Activated CD8-positive, alpha-beta T cell treated with anti-CD3 and anti-CD28 coated beads for 36 hours (primary cell): Measurements from ENCODE around the gene GOLGA6L10. TPM values are rescaled to one million over a fixed set of nuclear protein-coding genes. Genes with fewer than 3 reads are reported as not detected.
"Not testable (repeated sequence)": the region's sequence is repeated elsewhere in the genome, so short reads cannot be mapped to it uniquely, and the experiment has no call there.

ENCODE experiments used
- ATAC-seq: fragments of 200-7000 bp; cut with Tn5 transposase; one replicate; pipeline ENCODE4 v1.10.0; 2021; ENCODE audit warnings: mild to moderate bottlenecking, moderate library complexity
- CTCF ChIA-PET: fragments of 350-600 bp; sonication (Branson Sonifier 250); formaldehyde crosslinking; loops from one replicate; lab custom pipeline; 2021; ENCODE audit warnings: antibody characterized with exemption; lab: Charles Lee
- POLR2A ChIA-PET: fragments of 350-600 bp; sonication (Branson Sonifier 250); formaldehyde crosslinking; loops from one replicate; lab custom pipeline; 2021; ENCODE audit warnings: antibody characterized with exemption; lab: Charles Lee
- DNase-seq: peaks from one replicate; pipeline ENCODE4 v3.0.0-alpha.2; 2020
- H3K27ac Mint-ChIP-seq: one replicate; pipeline ENCODE4 v1.8.0; 2021; ENCODE audit warnings: mild to moderate bottlenecking, mixed read lengths
- H3K27me3 Mint-ChIP-seq: one replicate; pipeline ENCODE4 v1.8.0; 2021; ENCODE audit warnings: mixed read lengths
- H3K36me3 Mint-ChIP-seq: one replicate; pipeline ENCODE4 v1.8.0; 2021; ENCODE audit warnings: low read depth, mixed read lengths
- H3K4me1 Mint-ChIP-seq: one replicate; pipeline ENCODE4 v1.8.0; 2021; ENCODE audit warnings: low read depth, mixed read lengths
- H3K4me3 Mint-ChIP-seq: one replicate; pipeline ENCODE4 v1.8.0; 2021; ENCODE audit warnings: mild to moderate bottlenecking, moderate library complexity, mixed read lengths
- H3K9me3 Mint-ChIP-seq: one replicate; pipeline ENCODE4 v1.8.0; 2021; ENCODE audit warnings: mixed read lengths
- intact Hi-C: fragments of 100-400 bp; cut with micrococcal nuclease; formaldehyde crosslinking; loops from one replicate; pipeline ENCODE4 v1.10.0; 2022
- total RNA-seq, 2 experiments: library from RNA; stranded (reverse); gene quantifications; one replicate each; pipeline ENCODE4 v1.2.3, GENCODE V29; 2021
- TF ChIP-seq, protein P1 (sequence below): fragments of 200-600 bp; IDR thresholded peaks from one replicate; pipeline ENCODE4 v1.8.0; 2022; ENCODE audit warnings: antibody characterized with exemption, mild to moderate bottlenecking

The GOLGA6L10 gene, protein sequence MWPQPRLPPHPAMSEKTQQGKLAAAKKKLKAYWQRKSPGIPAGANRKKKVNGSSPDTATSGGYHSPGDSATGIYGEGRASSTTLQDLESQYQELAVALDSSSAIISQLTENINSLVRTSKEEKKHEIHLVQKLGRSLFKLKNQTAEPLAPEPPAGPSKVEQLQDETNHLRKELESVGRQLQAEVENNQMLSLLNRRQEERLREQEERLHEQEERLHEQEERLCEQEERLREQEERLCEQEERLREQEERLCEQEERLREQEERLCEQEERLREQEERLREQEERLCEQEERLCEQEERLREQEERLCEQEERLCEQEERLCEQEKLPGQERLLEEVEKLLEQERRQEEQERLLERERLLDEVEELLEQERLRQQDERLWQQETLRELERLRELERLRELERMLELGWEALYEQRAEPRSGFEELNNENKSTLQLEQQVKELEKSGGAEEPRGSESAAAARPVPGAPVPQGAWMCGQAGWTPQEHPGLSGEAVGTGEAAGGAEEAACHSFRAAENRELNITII
- total RNA-seq = 1 to 10 TPM; 2.5 to 3.0 TPM

DNA sequence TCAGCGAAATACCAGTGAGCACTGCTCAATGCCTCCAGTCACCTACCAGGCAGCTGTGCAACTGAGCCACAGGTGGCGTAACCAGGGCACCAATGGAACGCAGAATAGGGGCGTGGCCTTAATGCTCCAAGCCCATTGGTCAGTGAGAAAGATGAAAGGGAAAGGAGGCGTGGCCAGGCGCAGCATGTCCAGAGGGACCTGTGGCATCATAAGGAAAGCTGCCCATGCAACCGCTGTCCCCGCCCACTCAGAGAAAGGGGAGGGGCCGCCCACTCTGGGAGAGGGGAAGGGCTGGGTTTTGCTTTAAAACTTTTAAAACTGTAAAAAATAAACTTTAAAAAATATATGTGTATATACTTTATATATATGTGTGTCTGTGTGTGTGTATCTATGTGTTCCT, at the start of gene GOLGA6L10:
GOLGA6L10 (minus strand) TSS at position 101 of the 400 bp plus-strand sequence; CDS start at position 1, 100 bp downstream.
- H3K36me3 Mint-ChIP-seq, CTCF ChIA-PET, H3K4me1 Mint-ChIP-seq, H3K27ac Mint-ChIP-seq, ATAC-seq, intact Hi-C loops, H3K9me3 Mint-ChIP-seq, POLR2A ChIA-PET, H3K27me3 Mint-ChIP-seq, H3K4me3 Mint-ChIP-seq, DNase-seq: not testable (repeated sequence)

DNA sequence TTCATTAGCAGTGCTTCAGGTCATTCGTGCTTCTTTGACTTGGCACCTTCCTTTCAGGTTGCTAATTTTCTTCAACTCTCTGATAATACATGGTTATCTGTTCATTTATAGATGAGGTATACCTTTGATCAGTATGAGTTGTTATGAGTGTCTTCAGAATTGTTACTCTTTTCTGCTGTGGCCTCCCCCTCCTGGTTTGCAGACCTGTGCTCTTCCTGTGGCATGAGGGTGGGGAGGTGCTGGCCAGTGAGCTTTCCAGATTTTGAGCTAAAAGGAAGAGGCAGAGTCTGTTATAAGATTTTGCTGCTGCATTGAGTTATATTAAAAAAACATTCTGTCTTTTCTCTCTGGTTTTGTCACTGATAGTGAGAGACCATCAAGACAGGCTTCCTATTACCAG, 49.5 kb upstream of the GOLGA6L10 start:
- H3K4me1 Mint-ChIP-seq = peaks cover 14% of the 10 kb centered on the region
- POLR2A ChIA-PET = no interaction called here
- intact Hi-C loops = no loop called here
- no peaks in the 10 kb centered on the region for H3K27me3 Mint-ChIP-seq
- peaks cover 3% of the 10 kb centered on the region for H3K9me3 Mint-ChIP-seq
- H3K36me3 Mint-ChIP-seq = peaks cover 2% of the 10 kb centered on the region
- TF ChIP-seq, protein P1, sequence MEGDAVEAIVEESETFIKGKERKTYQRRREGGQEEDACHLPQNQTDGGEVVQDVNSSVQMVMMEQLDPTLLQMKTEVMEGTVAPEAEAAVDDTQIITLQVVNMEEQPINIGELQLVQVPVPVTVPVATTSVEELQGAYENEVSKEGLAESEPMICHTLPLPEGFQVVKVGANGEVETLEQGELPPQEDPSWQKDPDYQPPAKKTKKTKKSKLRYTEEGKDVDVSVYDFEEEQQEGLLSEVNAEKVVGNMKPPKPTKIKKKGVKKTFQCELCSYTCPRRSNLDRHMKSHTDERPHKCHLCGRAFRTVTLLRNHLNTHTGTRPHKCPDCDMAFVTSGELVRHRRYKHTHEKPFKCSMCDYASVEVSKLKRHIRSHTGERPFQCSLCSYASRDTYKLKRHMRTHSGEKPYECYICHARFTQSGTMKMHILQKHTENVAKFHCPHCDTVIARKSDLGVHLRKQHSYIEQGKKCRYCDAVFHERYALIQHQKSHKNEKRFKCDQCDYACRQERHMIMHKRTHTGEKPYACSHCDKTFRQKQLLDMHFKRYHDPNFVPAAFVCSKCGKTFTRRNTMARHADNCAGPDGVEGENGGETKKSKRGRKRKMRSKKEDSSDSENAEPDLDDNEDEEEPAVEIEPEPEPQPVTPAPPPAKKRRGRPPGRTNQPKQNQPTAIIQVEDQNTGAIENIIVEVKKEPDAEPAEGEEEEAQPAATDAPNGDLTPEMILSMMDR = no peak
- DNase-seq (no peak), ATAC-seq (no peak)
- H3K27ac Mint-ChIP-seq = no peak overlapping the region
- H3K4me3 Mint-ChIP-seq = no peak overlapping the region
- CTCF ChIA-PET = no interaction called here

DNA sequence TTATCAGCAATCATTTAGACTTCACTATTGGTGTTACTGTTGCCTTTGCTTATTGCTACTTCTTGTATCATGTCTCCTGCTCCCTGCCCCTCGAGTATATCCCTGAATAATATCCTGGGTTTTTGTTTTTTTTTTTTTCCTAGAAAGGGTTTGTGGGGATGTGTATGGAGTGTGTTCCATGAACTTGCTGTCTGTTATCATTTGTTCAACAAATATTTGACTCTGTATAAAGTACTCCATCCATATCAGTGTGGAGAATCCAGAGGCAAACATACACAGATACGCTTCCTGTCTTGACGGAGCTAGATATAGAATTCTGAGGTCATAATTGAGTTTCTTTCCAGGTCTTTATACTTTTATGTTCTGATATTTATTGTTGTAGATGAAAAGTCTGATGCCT, 48.5 kb upstream of the GOLGA6L10 start:
- Mint-ChIP-seq H3K4me3 (no peak overlapping the region), H3K9me3 (peaks cover 3% of the 10 kb centered on the region), H3K4me1 (peaks cover 14% of the 10 kb centered on the region), H3K27me3 (no peaks in the 10 kb centered on the region), H3K36me3 (peaks cover 4% of the 10 kb centered on the region), H3K27ac (no peak overlapping the region)
- POLR2A ChIA-PET = no interaction called here
- intact Hi-C loops = no loop called here
- ATAC-seq (no peak), DNase-seq (no peak)
- CTCF ChIA-PET = no interaction called here
- TF ChIP-seq, protein P1 = no peak

DNA sequence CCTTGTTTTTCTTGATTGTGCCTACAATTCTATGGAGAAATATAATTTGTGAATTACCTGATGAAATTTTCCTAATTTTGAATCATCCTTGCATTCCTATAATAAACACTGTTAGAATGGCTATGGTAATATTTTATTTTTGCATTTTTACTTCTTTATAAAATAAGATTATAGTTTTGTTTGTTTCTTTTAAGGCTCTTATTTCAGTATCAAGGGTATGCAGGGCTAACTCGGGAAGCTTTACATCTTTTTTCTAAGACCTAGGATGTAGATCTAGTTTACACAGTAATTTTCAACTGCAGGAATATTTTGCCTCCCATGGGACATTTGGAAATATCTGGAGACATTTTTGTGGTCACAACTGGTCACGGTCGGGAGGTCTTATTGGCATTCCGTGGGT, 46.5 kb upstream of the GOLGA6L10 start:
- H3K9me3 Mint-ChIP-seq, H3K36me3 Mint-ChIP-seq, H3K27ac Mint-ChIP-seq, intact Hi-C loops, DNase-seq, ATAC-seq, CTCF ChIA-PET, POLR2A ChIA-PET, H3K4me3 Mint-ChIP-seq, H3K27me3 Mint-ChIP-seq: not testable (repeated sequence)
- peaks cover 19% of the 10 kb centered on the region for H3K4me1 Mint-ChIP-seq

DNA sequence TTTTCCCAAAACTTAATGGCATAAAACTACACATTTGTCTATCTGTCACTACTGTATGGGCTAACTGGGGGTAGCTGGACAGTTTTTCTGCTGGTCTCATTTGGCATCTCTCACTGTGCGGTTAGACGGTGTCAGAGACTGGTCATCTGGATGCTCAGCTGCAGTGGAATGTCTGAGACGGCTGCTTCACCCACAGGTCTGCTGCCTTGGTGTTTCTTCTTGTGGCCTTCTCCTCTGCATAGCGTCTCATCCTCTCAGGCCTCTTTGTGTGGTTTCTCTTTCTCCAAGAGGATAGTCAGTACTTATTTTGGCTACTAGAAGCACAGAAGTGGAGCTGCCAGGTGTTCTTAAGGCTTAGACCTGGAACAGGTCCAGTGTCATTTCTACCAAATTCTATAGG, 44.4 kb upstream of the GOLGA6L10 start:
- no peak overlapping the region for H3K27ac Mint-ChIP-seq
- H3K4me3 Mint-ChIP-seq = no peak overlapping the region
- TF ChIP-seq, protein P1 = no peak
- ChIA-PET POLR2A (no interaction called here), CTCF (no interaction called here)
- DNase-seq (no peak), ATAC-seq (no peak)
- H3K4me1 Mint-ChIP-seq = peaks cover 14% of the 10 kb centered on the region
- H3K27me3 Mint-ChIP-seq = no peaks in the 10 kb centered on the region
- peaks cover 4% of the 10 kb centered on the region for H3K36me3 Mint-ChIP-seq
- intact Hi-C loops = no loop called here
- peaks cover 3% of the 10 kb centered on the region for H3K9me3 Mint-ChIP-seq

DNA sequence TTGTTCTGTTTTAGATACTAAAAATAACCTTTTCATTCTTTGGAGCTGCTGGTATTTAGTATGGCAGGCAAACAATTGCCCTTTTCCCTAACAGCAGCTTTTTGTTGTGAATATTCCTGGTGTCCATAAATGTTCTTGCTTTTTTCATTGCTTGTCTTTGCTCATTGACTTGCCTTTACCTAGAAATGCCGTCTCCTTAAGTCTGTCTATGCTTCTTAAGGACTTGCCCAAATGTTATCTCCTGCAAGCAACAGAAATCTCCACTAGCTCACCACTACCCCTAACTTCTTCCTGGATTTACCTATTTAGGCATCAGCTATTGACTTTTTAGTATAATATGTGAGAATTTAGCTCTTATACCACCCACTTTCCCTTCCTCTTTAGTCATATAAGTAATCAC, 42.8 kb upstream of the GOLGA6L10 start:
- H3K27ac Mint-ChIP-seq, H3K27me3 Mint-ChIP-seq, H3K4me3 Mint-ChIP-seq, intact Hi-C loops, DNase-seq, H3K9me3 Mint-ChIP-seq, CTCF ChIA-PET, H3K4me1 Mint-ChIP-seq, POLR2A ChIA-PET, ATAC-seq, H3K36me3 Mint-ChIP-seq: not testable (repeated sequence)

DNA sequence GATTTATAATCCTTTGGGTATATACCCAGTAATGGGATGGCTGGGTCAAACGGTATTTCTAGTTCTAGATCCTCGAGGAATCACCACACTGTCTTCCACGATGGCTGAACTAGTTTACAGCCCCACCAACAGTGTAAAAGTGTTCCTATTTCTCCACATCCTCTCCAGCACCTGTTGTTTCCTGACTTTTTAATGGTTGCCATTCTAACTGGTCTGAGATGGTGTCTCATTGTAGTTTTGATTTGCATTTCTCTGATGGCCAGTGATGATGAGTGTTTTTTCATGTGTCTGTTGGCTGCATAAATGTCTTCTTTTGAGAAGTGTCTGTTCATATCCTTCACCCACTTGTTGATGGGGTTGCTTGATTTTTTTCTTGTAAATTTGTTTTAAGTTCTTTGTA, 40.9 kb upstream of the GOLGA6L10 start:
- DNase-seq, intact Hi-C loops, H3K4me3 Mint-ChIP-seq, H3K27ac Mint-ChIP-seq, H3K9me3 Mint-ChIP-seq, H3K36me3 Mint-ChIP-seq, H3K4me1 Mint-ChIP-seq, CTCF ChIA-PET, ATAC-seq, POLR2A ChIA-PET, H3K27me3 Mint-ChIP-seq: not testable (repeated sequence)

DNA sequence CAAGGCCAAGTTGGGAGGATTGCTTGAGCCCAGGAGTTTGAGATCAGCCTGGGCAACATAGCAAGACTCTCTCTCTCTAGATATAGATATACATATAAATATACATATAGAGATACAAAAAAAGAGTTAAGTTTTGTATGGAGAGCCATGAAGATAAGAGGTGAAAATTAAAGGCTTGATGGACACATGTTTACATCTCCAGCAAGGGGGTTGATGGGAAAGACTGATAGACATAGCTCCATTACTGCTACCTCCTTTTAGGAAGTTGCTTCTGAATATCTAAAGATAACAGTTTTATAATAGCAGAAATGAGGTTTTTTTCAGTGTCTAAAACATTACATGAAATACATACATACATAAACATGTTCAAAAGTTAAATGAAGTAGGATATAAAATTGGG, 37.9 kb upstream of the GOLGA6L10 start:
- H3K27me3 Mint-ChIP-seq, H3K36me3 Mint-ChIP-seq, H3K4me1 Mint-ChIP-seq, H3K27ac Mint-ChIP-seq, H3K4me3 Mint-ChIP-seq, DNase-seq, ATAC-seq, H3K9me3 Mint-ChIP-seq, intact Hi-C loops, POLR2A ChIA-PET, CTCF ChIA-PET: not testable (repeated sequence)

DNA sequence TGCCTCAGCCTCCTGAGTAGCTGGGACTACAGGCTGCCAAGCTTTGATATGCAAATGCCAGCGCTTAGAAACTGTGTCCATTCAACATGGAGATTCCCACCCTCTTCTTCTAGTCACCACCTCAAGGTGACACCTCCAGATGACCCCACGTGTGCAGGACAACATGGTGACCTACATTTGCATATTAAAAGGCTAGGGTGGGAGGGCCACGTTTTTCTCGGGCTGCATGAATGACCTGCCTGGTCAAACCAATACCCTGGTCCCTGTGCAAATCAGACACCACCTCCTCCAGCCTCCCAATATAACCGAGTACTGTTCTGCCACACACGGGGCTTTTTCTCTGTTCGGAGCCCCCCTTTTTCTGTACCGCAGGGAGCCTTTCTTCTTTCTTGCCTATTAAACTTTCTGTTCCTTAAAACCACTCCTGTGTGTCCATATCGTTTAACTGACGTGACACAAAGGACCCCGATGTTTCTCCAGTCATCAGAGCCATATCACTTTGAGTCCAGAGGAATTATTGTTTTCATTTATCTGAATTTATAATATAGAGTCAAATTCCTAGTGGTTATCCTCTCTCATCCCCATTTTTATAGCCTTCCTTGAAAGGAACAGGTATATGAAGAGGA, 32.2 kb upstream of the GOLGA6L10 start:
- H3K9me3 Mint-ChIP-seq, POLR2A ChIA-PET, DNase-seq, H3K27ac Mint-ChIP-seq, H3K4me3 Mint-ChIP-seq, CTCF ChIA-PET, H3K4me1 Mint-ChIP-seq, H3K36me3 Mint-ChIP-seq, H3K27me3 Mint-ChIP-seq, ATAC-seq, intact Hi-C loops: not testable (repeated sequence)
